ENCODE measurements around the gene CSNK1E.

GRCh38 chr22:38257650-38258250 lies 59.5 kb downstream of the CSNK1E start:
- TF ChIP-seq ZNF274 (IDR thresholded peaks at IDR 0.05; ENCODE audit: low read depth, low read length) (no peak), YY1 (IDR thresholded peaks at IDR 0.05; ENCODE audit: insufficient read depth, insufficient read length) (no peak), SUZ12 (IDR thresholded peaks at IDR 0.05; ENCODE audit: extremely low read depth, insufficient read depth, insufficient read length) (no peak)

All from NT2/D1 (cell line).